A549 (cell line): ENCODE results near the gene WFS1. TPM values are rescaled to one million over a fixed set of nuclear protein-coding genes. Genes with fewer than 3 reads are reported as not detected.

Experiments
- ATAC-seq, 2 experiments: fragments of 200-7000 bp in 1 of 2; fragments of >200 bp in 1 of 2; cut with Nextera tagmentation in 1 of 2; cut with Tn5 transposase in 1 of 2; 3 replicates each; pipeline versions ENCODE4 v1.8.0 to v1.9.1; 2018 to 2020; ENCODE audit warnings: mild to moderate bottlenecking in 1 of 2, moderate library complexity in 1 of 2
- CTCF ChIA-PET: fragments of 300-600 bp; sonication (Branson Sonifier 250); formaldehyde crosslinking; extraction: SDS; loops from one replicate; lab custom pipeline; 2021; ENCODE audit warnings: antibody characterized with exemption, inconsistent platforms; lab: Yijun Ruan, JAX
- POLR2A ChIA-PET: fragments of 350-600 bp; formaldehyde crosslinking; extraction: SDS; loops from one replicate; lab custom pipeline; 2021; ENCODE audit warnings: antibody characterized with exemption, inconsistent platforms; lab: Yijun Ruan, JAX
- DNase-seq, 2 experiments: peaks; one replicate each; pipeline versions ENCODE4 v3.0.0 to v3.0.0-alpha.2; 2011 to 2016; ENCODE audit warnings: low read depth in 1 of 2, low spot score in 1 of 2
- FAIRE-seq: peaks from 2 replicates; lab custom pipeline; 2011; peaks lifted over from hg19 to GRCh38; lab: Jason Lieb, UNC
- H3K27ac ChIP-seq, 2 experiments: fragments of >200 bp; sonication (Bioruptor Twin); formaldehyde crosslinking; 3 replicates each; pipeline ENCODE4 v1.5.1; 2016 to 2017
- H3K4me1 ChIP-seq: fragments of >200 bp; sonication (Bioruptor Twin); formaldehyde crosslinking; 3 replicates; pipeline ENCODE4 v1.6.1; 2016
- H3K4me2 ChIP-seq: fragments of >200 bp; sonication (Bioruptor Twin); formaldehyde crosslinking; 3 replicates; pipeline ENCODE4 v1.6.1; 2016
- H3K4me3 ChIP-seq: fragments of >200 bp; sonication (Bioruptor Twin); formaldehyde crosslinking; 3 replicates; pipeline ENCODE4 v1.5.1; 2016
- H3K9me3 ChIP-seq: fragments of >200 bp; sonication (Bioruptor Twin); formaldehyde crosslinking; 3 replicates; pipeline ENCODE4 v1.6.1; 2016
- ATOH8 ChIP-seq: fragments of 250-450 bp; sonication (Bioruptor Pico); IDR thresholded peaks from 2 replicates; pipeline ENCODE4 v1.5.0; 2020; ENCODE audit warnings: low read depth, mild to moderate bottlenecking, moderate library complexity
- BCL3 ChIP-seq: fragments of >200 bp; sonication (Bioruptor Twin); formaldehyde crosslinking; IDR thresholded peaks from 3 replicates; pipeline ENCODE4 v1.6.1; 2016
- BHLHE40 ChIP-seq: IDR thresholded peaks from 2 replicates; pipeline ENCODE4 v1.6.1; 2012; ENCODE audit warnings: low read depth, low read length, inconsistent platforms
- CBX2 ChIP-seq: fragments of 200-600 bp; sonication (generic); IDR thresholded peaks from 2 replicates; pipeline ENCODE4 v1.6.1; 2016; ENCODE audit warnings: low read depth, mild to moderate bottlenecking, borderline replicate concordance
- CBX8 ChIP-seq: fragments of 200-600 bp; sonication (generic); IDR thresholded peaks from 2 replicates; pipeline ENCODE4 v1.6.1; 2016
- CEBPB ChIP-seq, 2 experiments: fragments of >200 bp in 1 of 2; sonication (Bioruptor Twin) in 1 of 2; formaldehyde crosslinking in 1 of 2; IDR thresholded peaks; 2 replicates each; pipeline ENCODE4 v1.6.1; 2012 to 2016
- CHD4 ChIP-seq: fragments of 200-600 bp; sonication (generic); IDR thresholded peaks from 2 replicates; pipeline ENCODE4 v1.6.1; 2016; ENCODE audit warnings: antibody characterized with exemption, mild to moderate bottlenecking, borderline replicate concordance
- E2F6 ChIP-seq: IDR thresholded peaks from 2 replicates; pipeline ENCODE4 v1.6.1; 2012; ENCODE audit warnings: low read depth, borderline replicate concordance
- EHF ChIP-seq: fragments of 250-450 bp; sonication (Bioruptor Pico); IDR thresholded peaks from 2 replicates; pipeline ENCODE4 v1.5.0; 2020; ENCODE audit warnings: mild to moderate bottlenecking
- EHMT2 ChIP-seq: fragments of 200-600 bp; sonication (generic); IDR thresholded peaks from 2 replicates; pipeline ENCODE4 v1.6.1; 2016; ENCODE audit warnings: antibody characterized with exemption, low read depth, mild to moderate bottlenecking, moderate library complexity
- EP300 ChIP-seq, 2 experiments: fragments of >200 bp; sonication (Bioruptor Twin); formaldehyde crosslinking; IDR thresholded peaks; 2 replicates in 1 of 2; 3 replicates in 1 of 2; pipeline ENCODE4 v1.6.1; 2016 to 2017
- ESRRA ChIP-seq: fragments of 150-350 bp; IDR thresholded peaks from 2 replicates; pipeline ENCODE4 v1.6.1; 2014; ENCODE audit warnings: mild to moderate bottlenecking, low read length, borderline replicate concordance
- FOSB ChIP-seq: fragments of 250-450 bp; sonication (Bioruptor Pico); IDR thresholded peaks from 2 replicates; pipeline ENCODE4 v1.5.0; 2020; ENCODE audit warnings: mild to moderate bottlenecking, moderate library complexity
- FOXS1 ChIP-seq: fragments of 250-450 bp; sonication (Bioruptor Pico); IDR thresholded peaks from 2 replicates; pipeline ENCODE4 v1.5.0; 2020; ENCODE audit warnings: mild to moderate bottlenecking, moderate library complexity
- HDAC2 ChIP-seq: fragments of 200-600 bp; sonication (generic); IDR thresholded peaks from 2 replicates; pipeline ENCODE4 v1.6.1; 2016
- HES2 ChIP-seq: fragments of >200 bp; sonication (Bioruptor Twin); formaldehyde crosslinking; IDR thresholded peaks from 2 replicates; pipeline ENCODE4 v1.6.1; 2016
- HEYL ChIP-seq: fragments of 250-450 bp; sonication (Bioruptor Pico); IDR thresholded peaks from 2 replicates; pipeline ENCODE4 v1.8.0; 2021; ENCODE audit warnings: mild to moderate bottlenecking, moderate library complexity
- HMGXB4 ChIP-seq: fragments of 250-450 bp; sonication (Bioruptor Pico); IDR thresholded peaks from 2 replicates; pipeline ENCODE4 v1.5.0; 2021; ENCODE audit warnings: mild to moderate bottlenecking, moderate library complexity, borderline replicate concordance
- HOXA7 ChIP-seq: fragments of 250-450 bp; sonication (Bioruptor Pico); IDR thresholded peaks from 2 replicates; pipeline ENCODE4 v1.5.0; 2020; ENCODE audit warnings: mild to moderate bottlenecking, moderate library complexity
- HOXB5 ChIP-seq: fragments of 250-450 bp; sonication (Bioruptor Pico); IDR thresholded peaks from 2 replicates; pipeline ENCODE4 v1.5.0; 2020; ENCODE audit warnings: mild to moderate bottlenecking, moderate library complexity
- JUN ChIP-seq, 2 experiments: fragments of >200 bp; sonication (Bioruptor Twin); formaldehyde crosslinking; IDR thresholded peaks; 2 replicates in 1 of 2; 3 replicates in 1 of 2; pipeline ENCODE4 v1.6.1; 2016 to 2017
- KDM5A ChIP-seq: fragments of 200-600 bp; sonication (generic); IDR thresholded peaks from 2 replicates; pipeline ENCODE4 v1.6.1; 2016; ENCODE audit warnings: antibody characterized with exemption, mild to moderate bottlenecking
- MAFK ChIP-seq: fragments of 450-650 bp; IDR thresholded peaks from 2 replicates; pipeline ENCODE4 v1.6.1; 2014; ENCODE audit not compliant: partially characterized antibody
- MAX ChIP-seq: IDR thresholded peaks from 2 replicates; pipeline ENCODE4 v1.6.1; 2012
- RCOR1 ChIP-seq: fragments of 150-350 bp; IDR thresholded peaks from 2 replicates; pipeline ENCODE4 v1.6.1; 2014; ENCODE audit warnings: antibody characterized with exemption, low read length, low read depth
- REST ChIP-seq: fragments of 200-600 bp; sonication (generic); IDR thresholded peaks from 2 replicates; pipeline ENCODE4 v1.6.1; 2016; ENCODE audit warnings: antibody characterized with exemption, mild to moderate bottlenecking, moderate library complexity
- RFX5 ChIP-seq: fragments of 450-650 bp; IDR thresholded peaks from 2 replicates; pipeline ENCODE4 v1.7.1; 2014; ENCODE audit warnings: antibody characterized with exemption, mild to moderate bottlenecking, moderate library complexity
- RNF2 ChIP-seq: fragments of 200-600 bp; sonication (generic); IDR thresholded peaks from 2 replicates; pipeline ENCODE4 v1.6.1; 2016; ENCODE audit warnings: low read depth, mild to moderate bottlenecking, antibody characterized with exemption, moderate library complexity, borderline replicate concordance
- SMC3 ChIP-seq: fragments of >200 bp; sonication (Bioruptor Twin); formaldehyde crosslinking; IDR thresholded peaks from 3 replicates; pipeline ENCODE4 v1.6.1; 2018; ENCODE audit warnings: inconsistent platforms
- TP53 ChIP-seq: fragments of 250-450 bp; sonication (Bioruptor Pico); IDR thresholded peaks from 2 replicates; pipeline ENCODE4 v1.5.0; 2021; ENCODE audit warnings: mild to moderate bottlenecking, moderate library complexity
- ZC3H11A ChIP-seq: fragments of 450-650 bp; IDR thresholded peaks from 2 replicates; pipeline ENCODE4 v1.6.1; 2014; ENCODE audit warnings: antibody characterized with exemption, mild to moderate bottlenecking
- ZNF302 ChIP-seq: fragments of 250-450 bp; sonication (Bioruptor Pico); IDR thresholded peaks from 2 replicates; pipeline ENCODE4 v1.9.0; 2021; ENCODE audit warnings: inconsistent platforms, mild to moderate bottlenecking, moderate library complexity
- WGBS: methylation state at CpG from one replicate; pipeline ENCODE4 v1.1.6; 2017; ENCODE audit errors: missing lambda C conversion rate; 5-methylcytosine and 5-hydroxymethylcytosine counted together
- polyA plus RNA-seq, 4 experiments: library from polyadenylated mRNA; depleted of rRNA in 3 of 4; stranded (reverse); fragments of >200 nt; fragmentation: RNase III in 1 of 4; extraction: RNeasy Plus Mini Kit Qiagen cat#74134 plus additional on column Dnase treatment in 1 of 4; gene quantifications; 2 replicates in 3 of 4; 3 replicates in 1 of 4; pipeline ENCODE4 v1.2.3, GENCODE V29; 2011 to 2017

The WFS1 gene
- polyA plus RNA-seq, 2 of the 4 experiments (the other 2 are of a cell fraction), result 8.8 to 13.6 TPM

GRCh38 chr4:6298852-6299251 is 29.2 kb downstream of the WFS1 start (continued):
- TF ChIP-seq CHD4 (no peak), HOXA7 (CRISPR knock-in tag) (no peak), TP53 (CRISPR knock-in tag) (no peak), RCOR1 (no peak), ZC3H11A (no peak), ESRRA (no peak), CEBPB (IDR thresholded peaks at IDR 0.05) (no peak), EHMT2 (no peak), ZNF302 (CRISPR knock-in tag) (no peak)

GRCh38 chr4:6299875-6300274 is 30.2 kb downstream of the WFS1 start:
- 97% methylated on average over 12 of the region's 12 CpGs for WGBS
- no peak overlapping the region for H3K27ac ChIP-seq
- DNase-seq, result no peak
- ChIA-PET CTCF (no interaction called here), POLR2A (no interaction called here)
- FAIRE-seq, result no peak
- no peaks in the 10 kb centered on the region for H3K9me3 ChIP-seq
- H3K4me3 ChIP-seq, result no peak overlapping the region
- no peak for ATAC-seq
- TF ChIP-seq SMC3 (no peak), BHLHE40 (no peak), EHF (no peak), MAFK (no peak), EP300 (IDR thresholded peaks at IDR 0.05) (no peak), HDAC2 (no peak), HOXB5 (CRISPR knock-in tag) (no peak), MAX (no peak), FOSB (CRISPR knock-in tag) (no peak), CBX2 (no peak), RNF2 (no peak), RFX5 (no peak), HES2 (no peak), FOXS1 (CRISPR knock-in tag) (no peak), HOXA7 (CRISPR knock-in tag) (no peak), ZC3H11A (no peak)
- H3K4me1 ChIP-seq, result no peaks in the 10 kb centered on the region
- no peak overlapping the region for H3K4me2 ChIP-seq

- no peak for TF ChIP-seq RCOR1
- no peak for TF ChIP-seq BCL3
- TF ChIP-seq REST, result no peak
- no peak for TF ChIP-seq KDM5A
- no peak for TF ChIP-seq CBX8
- no peak for TF ChIP-seq E2F6
- no peak for TF ChIP-seq JUN (IDR thresholded peaks at IDR 0.05)
- TF ChIP-seq HEYL (CRISPR knock-in tag), result no peak
- TF ChIP-seq ATOH8 (CRISPR knock-in tag), result no peak
- no peak for TF ChIP-seq HMGXB4 (CRISPR knock-in tag)
- 74% methylated on average over 10 of the region's 11 CpGs for WGBS
- DNase-seq, result no peak
- Histone ChIP-seq H3K4me2 (no peak overlapping the region), H3K4me3 (no peak overlapping the region), H3K9me3 (no peaks in the 10 kb centered on the region), H3K4me1 (no peaks in the 10 kb centered on the region), H3K27ac (no peak overlapping the region)
- CTCF ChIA-PET, result no interaction called here
- no peak for FAIRE-seq
- no peak for ATAC-seq
- POLR2A ChIA-PET, result no interaction called here
Measured at GRCh38 chr4:6300359-6300758, 30.7 kb downstream of the WFS1 start.
